PFSK-1 (cell line): ENCODE measurements around the gene RUFY3.

Experiments used
- FOXP2 ChIP-seq: optimal IDR thresholded peaks from 2 replicates; pipeline ENCODE3; 2011; ENCODE audit warnings: borderline replicate concordance, control low read depth, inconsistent platforms; ENCODE audit not compliant: insufficient read depth; ENCODE audit errors: extremely low read length, extremely low read depth
- POLR2AphosphoS5 ChIP-seq: IDR thresholded peaks from 2 replicates; pipeline ENCODE4 v1.6.1; 2012; ENCODE audit warnings: low read depth, mild to moderate bottlenecking, control low read depth, low read length, moderate library complexity
- REST ChIP-seq, 2 experiments: IDR thresholded peaks; 2 replicates each; pipeline versions ENCODE4 v1.6.1 to v1.8.0; 2011 to 2012; ENCODE audit warnings: low read depth in 2 of 2, low read length in 2 of 2, control low read depth in 1 of 2, inconsistent platforms in 1 of 2, mild to moderate bottlenecking in 1 of 2, moderate library complexity in 1 of 2; ENCODE audit not compliant: insufficient read depth in 1 of 2
- SIN3A ChIP-seq: IDR thresholded peaks from 2 replicates; pipeline ENCODE4 v1.6.1; 2012; ENCODE audit warnings: mild to moderate bottlenecking, low read length, moderate library complexity, borderline replicate concordance; ENCODE audit not compliant: insufficient read depth
- TAF1 ChIP-seq: IDR thresholded peaks from 2 replicates; pipeline ENCODE4 v1.6.1; 2012; ENCODE audit warnings: low read length, control low read depth, borderline replicate concordance; ENCODE audit not compliant: insufficient read depth

RUFY3 gene

GRCh38 chr4:70747874-70748273 lies 26.1 kb downstream of the RUFY3 start:
- TF ChIP-seq REST (IDR thresholded peaks at IDR 0.05; ENCODE audit: insufficient read depth in 1 of 2, low read depth in 2 of 2, low read length in 2 of 2) (no peak), TAF1 (no peak), POLR2AphosphoS5 (no peak), SIN3A (no peak)

DNA sequence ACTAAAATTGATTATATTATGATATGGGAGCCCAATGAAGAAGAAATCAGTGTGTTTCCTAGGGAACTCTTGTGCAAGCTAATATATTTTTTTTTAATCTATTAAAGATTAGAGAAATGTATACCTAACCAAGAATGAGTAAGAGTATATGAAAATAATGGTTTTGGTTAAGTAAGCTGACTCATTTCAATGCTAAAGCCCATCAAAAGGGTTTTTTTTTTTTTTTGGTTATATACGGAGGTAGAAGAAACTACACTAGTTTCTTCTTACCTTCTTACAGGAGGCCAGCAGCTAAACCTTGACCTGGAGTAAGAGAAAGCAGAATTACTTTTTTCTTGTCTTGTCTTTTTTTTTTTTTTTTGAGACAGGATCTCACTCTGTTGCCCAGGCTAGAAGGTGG lies 27.5 kb downstream of the RUFY3 start:
- TF ChIP-seq TAF1 (no peak), REST (IDR thresholded peaks at IDR 0.05; ENCODE audit: insufficient read depth in 1 of 2, low read depth in 2 of 2, low read length in 2 of 2) (no peak), FOXP2 (no peak), SIN3A (no peak), POLR2AphosphoS5 (no peak)

DNA sequence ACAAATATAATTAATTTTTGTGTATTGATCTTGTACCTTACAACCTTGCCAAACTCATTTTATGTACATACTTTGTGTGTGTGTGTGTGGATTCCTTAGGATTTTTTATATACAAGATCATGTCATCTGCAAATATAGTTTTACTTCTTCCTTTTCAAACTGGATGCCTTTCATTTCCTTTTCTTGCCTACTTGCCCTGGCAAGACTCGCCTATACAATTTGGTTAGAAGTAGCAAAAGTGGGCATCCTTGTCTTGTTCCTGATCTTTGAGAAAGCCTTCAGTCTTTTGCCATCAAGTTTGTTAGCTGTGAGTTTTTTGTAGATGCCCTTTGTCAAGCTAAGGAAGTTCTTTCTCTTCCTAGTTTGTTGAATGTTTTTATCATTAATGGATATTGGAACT lies 30.5 kb downstream of the RUFY3 start:
- TF ChIP-seq TAF1, result no peak
- no peak for TF ChIP-seq REST (IDR thresholded peaks at IDR 0.05; ENCODE audit: insufficient read depth in 1 of 2, low read depth in 2 of 2, low read length in 2 of 2)

- TF ChIP-seq TAF1 (no peak), FOXP2 (no peak), SIN3A (no peak), POLR2AphosphoS5 (no peak), REST (IDR thresholded peaks at IDR 0.05; ENCODE audit: insufficient read depth in 1 of 2, low read depth in 2 of 2, low read length in 2 of 2) (no peak)
These were observed 31.9 kb downstream of the RUFY3 start for GRCh38 chr4:70753630-70754029.

GRCh38 chr4:70754470-70754869 lies 32.7 kb downstream of the RUFY3 start:
- TF ChIP-seq REST (IDR thresholded peaks at IDR 0.05; ENCODE audit: insufficient read depth in 1 of 2, low read depth in 2 of 2, low read length in 2 of 2), result no peak
- no peak for TF ChIP-seq SIN3A
- no peak for TF ChIP-seq TAF1
- no peak for TF ChIP-seq POLR2AphosphoS5
- no peak for TF ChIP-seq FOXP2
